Breast epithelium (tissue), 4 donors: ENCODE measurements around the gene UNC13C. TPM values are rescaled to one million over a fixed set of nuclear protein-coding genes. Genes with fewer than 3 reads are reported as not detected.

Source experiments
- DNase-seq, 2 donors: peaks; one replicate each; pipeline ENCODE4 v3.0.0-alpha.2; 2019; ENCODE audit warnings: low spot score in 2 of 2
- H3K27ac ChIP-seq, 2 donors: fragments of 200-600 bp; sonication (generic) in 1 of 2; one replicate each; pipeline ENCODE4 v1.5.1; 2016 to 2019; ENCODE audit warnings: mild to moderate bottlenecking in 1 of 2
- H3K27me3 ChIP-seq, 2 donors: fragments of 200-600 bp; sonication (generic) in 1 of 2; one replicate each; pipeline versions ENCODE4 v1.5.1 to v1.6.0; 2017 to 2019; ENCODE audit warnings: control low read depth in 1 of 2, mild to moderate bottlenecking in 1 of 2
- H3K36me3 ChIP-seq: fragments of 200-600 bp; one replicate; pipeline ENCODE4 v1.5.1; 2019
- H3K4me1 ChIP-seq, 2 donors: fragments of 200-600 bp; sonication (generic); one replicate each; pipeline ENCODE4 v1.5.1; 2016 to 2019; ENCODE audit warnings: control low read depth in 1 of 2
- H3K4me3 ChIP-seq, 3 donors: fragments of 200-600 bp; sonication (generic); 1 replicate in 2 of 3; 2 replicates in 1 of 3; pipeline ENCODE4 v1.5.1; 2016 to 2019; ENCODE audit warnings: mild to moderate bottlenecking in 3 of 3, moderate library complexity in 2 of 3
- H3K9me3 ChIP-seq, 2 donors: fragments of 200-600 bp; sonication (generic) in 1 of 2; one replicate each; pipeline ENCODE4 v1.5.1; 2016 to 2019; ENCODE audit warnings: control low read depth in 1 of 2
- CTCF ChIP-seq, 3 donors: fragments of 450-650 bp; IDR thresholded peaks; one replicate each; pipeline ENCODE4 v1.5.1; 2016 to 2017; ENCODE audit warnings: antibody characterized with exemption in 3 of 3, mild to moderate bottlenecking in 3 of 3, moderate library complexity in 3 of 3
- POLR2A ChIP-seq: fragments of 450-650 bp; IDR thresholded peaks from one replicate; pipeline ENCODE4 v1.6.1; 2016; ENCODE audit warnings: antibody characterized with exemption, mild to moderate bottlenecking, moderate library complexity
- POLR2AphosphoS5 ChIP-seq, 3 donors: sonication (generic); formaldehyde crosslinking; IDR thresholded peaks; one replicate each; pipeline ENCODE4 v1.6.1; 2017; ENCODE audit warnings: antibody characterized with exemption in 3 of 3
- intact Hi-C: fragments of 100-400 bp; cut with DNase I; formaldehyde crosslinking; loops from one replicate; pipeline ENCODE4 v1.15.1; 2023; ENCODE audit warnings: low total_unique reads
- total RNA-seq, 3 donors: library from RNA; depleted of rRNA; stranded (reverse); fragments of >200 nt; gene quantifications; one replicate each; pipeline ENCODE4 v1.1.0, GENCODE V29; 2016

The UNC13C gene
- total RNA-seq, 3 donors from 2014 or later: 0.32 to 2.9 (median 0.88) TPM

- Histone ChIP-seq H3K27ac (no peak overlapping the region), H3K27me3 (no peaks in the 10 kb centered on the region), H3K4me1 (no peaks in the 10 kb centered on the region), H3K4me3 (no peak overlapping the region), H3K9me3 (no peaks in the 10 kb centered on the region), H3K36me3 (no peaks in the 10 kb centered on the region)
- intact Hi-C loops: no loop called here
- DNase-seq: no peak
- TF ChIP-seq POLR2AphosphoS5 (IDR thresholded peaks at IDR 0.05) (no peak), POLR2A (no peak), CTCF (IDR thresholded peaks at IDR 0.05) (no peak)
These were observed 627.3 kb downstream of the UNC13C start for GRCh38 chr15:54605556-54605955.

- TF ChIP-seq CTCF (IDR thresholded peaks at IDR 0.05) (no peak), POLR2AphosphoS5 (IDR thresholded peaks at IDR 0.05) (no peak), POLR2A (no peak)
- H3K4me1 ChIP-seq: no peaks in the 10 kb centered on the region
- intact Hi-C loops: no loop called here
- no peaks in the 10 kb centered on the region for H3K9me3 ChIP-seq
- H3K4me3 ChIP-seq: no peak overlapping the region
- H3K27ac ChIP-seq: no peak overlapping the region
- H3K36me3 ChIP-seq: no peaks in the 10 kb centered on the region
- DNase-seq: no peak
- H3K27me3 ChIP-seq: no peaks in the 10 kb centered on the region
These were observed 630.9 kb downstream of the UNC13C start for GRCh38 chr15:54608876-54609835.

- no peak for DNase-seq
- Histone ChIP-seq H3K4me3 (no peak overlapping the region), H3K27me3 (no peaks in the 10 kb centered on the region), H3K27ac (no peak overlapping the region), H3K36me3 (no peaks in the 10 kb centered on the region), H3K4me1 (no peaks in the 10 kb centered on the region), H3K9me3 (no peaks in the 10 kb centered on the region)
- intact Hi-C loops: no loop called here
- TF ChIP-seq POLR2AphosphoS5 (IDR thresholded peaks at IDR 0.05) (no peak), CTCF (IDR thresholded peaks at IDR 0.05) (no peak), POLR2A (no peak)
These were observed 639.9 kb downstream of the UNC13C start for GRCh38 chr15:54618120-54618519.

GRCh38 chr15:54619180-54619579 is 640.9 kb downstream of the UNC13C start:
- H3K4me1 ChIP-seq: no peaks in the 10 kb centered on the region
- H3K9me3 ChIP-seq: no peaks in the 10 kb centered on the region
- no peak overlapping the region for H3K4me3 ChIP-seq
- no peaks in the 10 kb centered on the region for H3K36me3 ChIP-seq
- no peak for DNase-seq
- no peak for TF ChIP-seq POLR2AphosphoS5 (IDR thresholded peaks at IDR 0.05)
- intact Hi-C loops: no loop called here
- H3K27ac ChIP-seq: no peak overlapping the region
- H3K27me3 ChIP-seq: no peaks in the 10 kb centered on the region

GRCh38 chr15:54620916-54621315 is 642.7 kb downstream of the UNC13C start:
- TF ChIP-seq POLR2AphosphoS5 (IDR thresholded peaks at IDR 0.05): no peak
- no peak for TF ChIP-seq POLR2A
- no peak for TF ChIP-seq CTCF (IDR thresholded peaks at IDR 0.05)
- H3K36me3 ChIP-seq: no peaks in the 10 kb centered on the region
- intact Hi-C loops: no loop called here
- no peaks in the 10 kb centered on the region for H3K4me1 ChIP-seq
- no peak for DNase-seq
- H3K27me3 ChIP-seq: no peaks in the 10 kb centered on the region
- no peaks in the 10 kb centered on the region for H3K9me3 ChIP-seq
- no peak overlapping the region for H3K27ac ChIP-seq
- H3K4me3 ChIP-seq: no peak overlapping the region
